Caco-2 (cell line): ENCODE data around the gene HMCN1. TPM values are rescaled to one million over a fixed set of nuclear protein-coding genes. Genes with fewer than 3 reads are reported as not detected.

ENCODE experiments used
- Bru-seq: library from RNA; stranded (reverse); fragments of 400-500 nt; gene quantifications from one replicate; lab custom pipeline; 2021; lab: Mats Ljungman, UMichigan
- BruChase-seq, 2 experiments: library from RNA; stranded (reverse); fragments of 400-500 nt; gene quantifications; one replicate each; lab custom pipeline; 2021; lab: Mats Ljungman, UMichigan
- BruUV-seq: library from RNA; stranded (reverse); fragments of 400-500 nt; replicated peaks from 2 replicates; lab custom pipeline; 2021; lab: Mats Ljungman, UMichigan
- CTCF ChIA-PET: fragments of 300-600 bp; sonication (Branson Sonifier 250); formaldehyde crosslinking; loops from one replicate; lab custom pipeline; 2022; ENCODE audit warnings: antibody characterized with exemption; lab: Charles Lee
- POLR2A ChIA-PET: fragments of 300-600 bp; sonication (Branson Sonifier 250); formaldehyde crosslinking; loops from one replicate; lab custom pipeline; 2022; ENCODE audit warnings: antibody characterized with exemption; lab: Charles Lee
- DNase-seq, 2 experiments: peaks; one replicate each; pipeline versions ENCODE4 v3.0.0 to v3.0.0-alpha.2; 2020 to 2022
- H3K27me3 ChIP-seq: replicated peaks from 2 replicates; pipeline ENCODE4 v1.6.0; 2011; ENCODE audit warnings: low read length; ENCODE audit not compliant: control insufficient read depth, insufficient read depth
- H3K36me3 ChIP-seq: 2 replicates; pipeline ENCODE4 v1.5.1; 2011; ENCODE audit warnings: low read length; ENCODE audit not compliant: control insufficient read depth, insufficient read depth
- H3K4me1 ChIP-seq: fragments of 250-450 bp; sonication (Bioruptor Pico); 2 replicates; pipeline ENCODE4 v1.5.1; 2020; ENCODE audit warnings: mild to moderate bottlenecking
- H3K4me3 ChIP-seq: 2 replicates; pipeline ENCODE4 v1.5.1; 2011; ENCODE audit warnings: low read depth, mild to moderate bottlenecking, control low read depth, low read length
- H3K9me3 ChIP-seq: fragments of 250-450 bp; sonication (Bioruptor Pico); 2 replicates; pipeline ENCODE4 v1.5.1; 2020; ENCODE audit warnings: mild to moderate bottlenecking, moderate library complexity
- H3K27ac Mint-ChIP-seq: one replicate; pipeline ENCODE4 v1.8.0; 2022; ENCODE audit warnings: mixed read lengths; ENCODE audit not compliant: unreplicated experiment
- H3K27me3 Mint-ChIP-seq: one replicate; pipeline ENCODE4 v1.8.0; 2022; ENCODE audit warnings: mixed read lengths; ENCODE audit not compliant: insufficient read depth, unreplicated experiment
- H3K36me3 Mint-ChIP-seq: one replicate; pipeline ENCODE4 v1.8.0; 2022; ENCODE audit warnings: mild to moderate bottlenecking, mixed read lengths; ENCODE audit not compliant: insufficient read depth, unreplicated experiment
- H3K4me1 Mint-ChIP-seq: one replicate; pipeline ENCODE4 v1.8.0; 2022; ENCODE audit warnings: low read depth, mixed read lengths; ENCODE audit not compliant: unreplicated experiment
- H3K4me3 Mint-ChIP-seq: one replicate; pipeline ENCODE4 v1.8.0; 2022; ENCODE audit warnings: mild to moderate bottlenecking, moderate library complexity, mixed read lengths; ENCODE audit not compliant: unreplicated experiment
- H3K9me3 Mint-ChIP-seq: one replicate; pipeline ENCODE4 v1.8.0; 2022; ENCODE audit warnings: mixed read lengths; ENCODE audit not compliant: unreplicated experiment
- intact Hi-C: fragments of 100-400 bp; cut with micrococcal nuclease; formaldehyde crosslinking; loops from one replicate; pipeline ENCODE4 v1.10.0; 2022; ENCODE audit not compliant: unreplicated experiment
- long read RNA-seq: library from polyadenylated mRNA; stranded (forward); transcript quantifications from one replicate; pipeline ENCODE4 v2.0.0, GENCODE V29; 2022
- total RNA-seq: library from RNA; stranded (reverse); gene quantifications from 2 replicates; pipeline ENCODE4 v1.2.3, GENCODE V29; 2022
- TF ChIP-seq, protein P1 (sequence below), 2 experiments: fragments of 200-600 bp in 1 of 2; IDR thresholded peaks; 1 replicate in 1 of 2; 2 replicates in 1 of 2; pipeline versions ENCODE4 v1.5.1 to v1.8.0; 2011 to 2022; ENCODE audit warnings: antibody characterized with exemption in 1 of 2, control low read depth in 1 of 2, inconsistent platforms in 1 of 2, low read depth in 1 of 2, low read length in 1 of 2, mild to moderate bottlenecking in 1 of 2, moderate library complexity in 1 of 2; ENCODE audit not compliant: insufficient read depth in 1 of 2, severe bottlenecking in 1 of 2, unreplicated experiment in 1 of 2

HMCN1 gene
- total RNA-seq = 0.02 and 0.49 TPM in 2 replicates
- percentile 14 among the genes with signal in this experiment for Bru-seq, nascent RNA
- BruChase-seq, experiment 1, labeled RNA remaining after a 2-hour chase = percentile 7 among the genes with signal in this experiment
- BruChase-seq, experiment 2, labeled RNA remaining after a 6-hour chase = percentile 8 among the genes with signal in this experiment
- long read RNA-seq = 0 reads

DNA sequence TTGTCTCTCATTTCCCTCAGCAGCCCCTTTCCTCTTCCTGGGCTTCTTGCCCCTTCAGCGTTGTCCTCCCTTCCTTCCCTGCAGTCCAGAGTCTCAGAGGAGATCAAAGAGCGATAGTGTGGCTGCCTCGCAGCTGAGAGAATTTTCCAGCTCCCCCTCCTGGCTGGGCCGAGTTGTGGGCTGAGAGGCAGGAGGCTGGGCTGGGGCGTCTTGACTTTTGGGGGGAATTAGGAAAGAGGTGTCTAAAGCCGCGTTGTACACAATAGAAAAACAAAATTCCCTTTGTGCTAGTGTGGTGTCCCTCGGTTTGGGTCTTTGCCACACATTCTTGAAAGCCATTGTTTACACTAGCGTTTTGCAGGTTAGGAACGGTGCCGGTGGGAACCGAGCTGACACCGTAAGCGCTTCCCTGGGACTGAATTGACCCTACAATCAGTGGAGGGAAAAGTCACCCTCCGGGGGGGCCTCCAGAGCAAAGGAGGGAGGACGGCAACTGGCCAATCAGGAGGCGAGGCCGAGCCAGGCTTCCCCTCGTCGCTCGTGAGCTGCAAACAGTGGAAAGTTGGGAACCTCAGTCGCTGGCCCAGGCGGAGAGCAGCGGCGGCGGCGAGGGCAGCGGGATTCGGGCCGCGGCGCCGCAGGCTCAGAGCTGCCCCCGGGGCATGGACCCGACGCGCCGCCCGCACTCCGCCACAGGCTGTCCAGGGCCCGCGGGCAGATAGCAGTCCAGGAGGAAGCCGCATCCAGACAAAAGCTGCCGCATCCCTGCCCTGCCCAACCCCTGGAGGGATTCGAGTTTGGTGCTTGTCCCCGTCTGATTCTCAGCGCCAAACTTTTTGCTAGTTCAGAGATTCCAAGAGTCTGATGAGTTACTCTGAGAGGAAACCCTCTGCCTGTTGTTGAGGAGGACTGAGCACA is at the start of gene HMCN1:
Gene HMCN1, plus strand, starts transcription at position 574 of the 918 bp plus-strand sequence. CDS start 389 bp downstream, outside the sequence.
- Histone ChIP-seq H3K4me3 (peak within 1 kb of the TSS; percentile 33), H3K36me3 (no peaks in the 10 kb centered on the region), H3K27me3 (no peaks in the 10 kb centered on the region; the same call in 1 of the 2 replicates), H3K4me1 (no peaks in the 10 kb centered on the region), H3K9me3 (no peaks in the 10 kb centered on the region)
- intact Hi-C loops = loop anchor here (2.0 kb wide), 1 partner anchor 13 kb away; no protein-coding TSS in a partner anchor
- TF ChIP-seq, protein P1, sequence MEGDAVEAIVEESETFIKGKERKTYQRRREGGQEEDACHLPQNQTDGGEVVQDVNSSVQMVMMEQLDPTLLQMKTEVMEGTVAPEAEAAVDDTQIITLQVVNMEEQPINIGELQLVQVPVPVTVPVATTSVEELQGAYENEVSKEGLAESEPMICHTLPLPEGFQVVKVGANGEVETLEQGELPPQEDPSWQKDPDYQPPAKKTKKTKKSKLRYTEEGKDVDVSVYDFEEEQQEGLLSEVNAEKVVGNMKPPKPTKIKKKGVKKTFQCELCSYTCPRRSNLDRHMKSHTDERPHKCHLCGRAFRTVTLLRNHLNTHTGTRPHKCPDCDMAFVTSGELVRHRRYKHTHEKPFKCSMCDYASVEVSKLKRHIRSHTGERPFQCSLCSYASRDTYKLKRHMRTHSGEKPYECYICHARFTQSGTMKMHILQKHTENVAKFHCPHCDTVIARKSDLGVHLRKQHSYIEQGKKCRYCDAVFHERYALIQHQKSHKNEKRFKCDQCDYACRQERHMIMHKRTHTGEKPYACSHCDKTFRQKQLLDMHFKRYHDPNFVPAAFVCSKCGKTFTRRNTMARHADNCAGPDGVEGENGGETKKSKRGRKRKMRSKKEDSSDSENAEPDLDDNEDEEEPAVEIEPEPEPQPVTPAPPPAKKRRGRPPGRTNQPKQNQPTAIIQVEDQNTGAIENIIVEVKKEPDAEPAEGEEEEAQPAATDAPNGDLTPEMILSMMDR (IDR thresholded peaks at IDR 0.05; ENCODE audit: insufficient read depth in 1 of 2, low read depth in 1 of 2, low read length in 1 of 2, severe bottlenecking in 1 of 2, unreplicated experiment in 1 of 2) = peak; percentile 24 to 63
- Mint-ChIP-seq H3K4me1 (peaks cover 8% of the 10 kb centered on the region), H3K27ac (no peak within 1 kb of the TSS), H3K9me3 (peaks cover 13% of the 10 kb centered on the region), H3K36me3 (no peaks in the 10 kb centered on the region), H3K4me3 (peak within 1 kb of the TSS; percentile 67), H3K27me3 (peaks cover 28% of the 10 kb centered on the region)
- BruUV-seq = no TSS peak
- peak; percentile 53 to 60 for DNase-seq
- ChIA-PET POLR2A (no interaction called here), CTCF (interaction anchor here (0.6 to 1.8 kb wide), 3 partner anchors 13 to 294 kb away, joined by 3 to 15 read pairs (median 3); no protein-coding TSS in a partner anchor)

DNA sequence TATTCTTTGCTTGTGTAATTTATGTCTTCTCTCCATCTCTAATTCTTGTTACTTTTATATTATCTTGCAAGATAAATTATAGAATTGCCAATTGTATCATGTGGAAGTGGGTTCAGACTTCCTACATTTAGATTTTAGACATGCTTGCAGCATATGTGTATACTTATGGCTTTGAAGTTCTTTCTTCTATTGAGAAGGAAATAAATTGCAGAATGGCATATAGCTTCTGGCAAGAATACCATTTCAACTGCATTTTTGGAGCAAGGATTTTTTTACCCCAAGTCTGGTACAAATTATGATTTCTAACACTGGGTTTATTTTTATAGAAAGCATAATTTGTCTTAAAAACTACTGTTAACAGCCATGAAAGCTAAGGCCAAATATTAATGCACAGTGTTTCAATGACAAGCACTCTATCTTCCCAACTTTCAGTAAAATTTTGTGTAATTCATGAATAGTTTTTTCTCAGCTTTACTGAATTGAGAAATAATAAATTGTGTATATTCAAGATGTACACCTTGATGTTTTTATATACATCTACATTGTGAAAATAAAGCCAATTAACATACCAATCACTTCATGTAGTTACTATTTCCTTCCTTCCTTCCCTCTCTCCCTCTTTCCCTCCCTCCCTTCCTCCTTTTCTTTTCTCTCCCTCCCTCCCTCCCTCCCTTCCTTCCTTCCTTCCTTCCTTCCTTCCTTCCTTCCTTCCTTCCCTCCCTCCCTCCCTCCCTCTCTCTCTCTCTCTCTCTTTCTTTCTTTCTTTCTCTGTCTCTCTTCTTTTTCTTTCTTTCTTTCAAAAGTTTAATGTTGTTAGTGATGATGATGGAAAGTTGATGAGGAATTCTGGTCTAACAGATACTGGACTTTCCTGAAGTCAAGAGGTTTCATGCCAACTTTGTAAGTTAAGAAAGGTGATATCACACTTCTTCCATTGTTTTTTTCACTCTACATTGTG is 47.1 kb upstream of the HMCN1 start:
- CTCF ChIA-PET = no interaction called here
- no peaks in the 10 kb centered on the region for H3K36me3 Mint-ChIP-seq
- POLR2A ChIA-PET = no interaction called here

More for the DNA sequence above, 47.1 kb upstream of the HMCN1 start:
- Histone ChIP-seq H3K36me3 (no peaks in the 10 kb centered on the region), H3K9me3 (no peaks in the 10 kb centered on the region), H3K27me3 (no peaks in the 10 kb centered on the region), H3K4me3 (no peak overlapping the region), H3K4me1 (no peaks in the 10 kb centered on the region)
- intact Hi-C loops = no loop called here
- Mint-ChIP-seq H3K4me1 (no peaks in the 10 kb centered on the region), H3K27ac (no peak overlapping the region), H3K4me3 (no peak overlapping the region), H3K9me3 (no peaks in the 10 kb centered on the region), H3K27me3 (peaks cover 4% of the 10 kb centered on the region)
- no peak for DNase-seq
- BruUV-seq = no TSS peak
- TF ChIP-seq, protein P1 (IDR thresholded peaks at IDR 0.05; ENCODE audit: insufficient read depth in 1 of 2, low read depth in 1 of 2, low read length in 1 of 2, severe bottlenecking in 1 of 2, unreplicated experiment in 1 of 2) = no peak
